HL-60/S4 treated with retinoic acid at 250 ng/mL for 4 days and 3 days (cell line): ENCODE data around the gene IRF4.
"Not testable (repeated sequence)": the region's sequence is repeated elsewhere in the genome, so short reads cannot be mapped to it uniquely, and the experiment has no call there.

Experiments used
- in situ Hi-C: fragments of 300-500 bp; cut with MboI; formaldehyde crosslinking; loops from 2 replicates; pipeline ENCODE4 v1.7.0; 2022; ENCODE audit warnings: low sequenced_read_pairs

The IRF4 gene

GRCh38 chr6:411402-412145, 20.0 kb downstream of the IRF4 start:
- in situ Hi-C loops = no loop called here

GRCh38 chr6:412146-412886, 20.8 kb downstream of the IRF4 start:
- in situ Hi-C loops = no loop called here

DNA sequence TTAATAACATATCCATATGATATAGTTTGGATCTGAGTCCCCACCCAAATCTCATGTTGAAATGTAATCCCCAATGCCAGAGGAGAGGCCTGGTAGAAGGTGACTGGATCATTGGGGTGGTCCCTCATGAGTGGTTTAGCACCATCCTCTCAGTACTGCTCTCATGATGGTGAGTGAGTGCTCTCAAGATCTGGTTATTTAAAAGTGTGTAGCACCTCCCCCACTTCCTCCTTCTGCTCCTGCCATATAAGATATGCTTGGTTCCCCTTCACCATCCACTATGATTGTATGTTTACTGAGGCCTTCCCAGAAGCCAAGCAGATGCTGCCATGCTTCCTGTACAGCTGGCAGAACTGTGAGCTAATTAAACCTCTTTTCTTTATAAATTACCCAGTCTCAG, 22.9 kb downstream of the IRF4 start:
- in situ Hi-C loops = no loop called here

- in situ Hi-C loops = no loop called here
Measured at GRCh38 chr6:415087-415486, 23.5 kb downstream of the IRF4 start.

DNA sequence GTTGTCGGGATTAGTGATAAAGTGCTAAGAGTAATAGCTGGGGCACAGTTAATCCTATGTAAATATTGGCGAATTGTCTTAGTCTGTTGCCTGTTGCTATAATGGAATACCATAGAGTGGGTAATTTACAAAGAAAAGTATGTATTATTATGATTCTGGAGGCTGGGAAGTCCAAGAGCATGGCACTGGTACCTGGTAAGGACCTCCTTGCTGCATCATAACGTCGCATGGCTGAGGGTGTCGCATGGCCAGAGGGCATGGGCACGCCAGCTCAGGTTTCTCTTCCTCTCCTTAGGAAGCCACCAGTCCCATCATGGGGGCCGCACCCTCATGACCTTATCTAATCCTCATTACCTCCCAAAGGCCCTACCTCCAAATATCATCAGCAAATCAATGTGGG, 29.7 kb downstream of the IRF4 start:
- in situ Hi-C loops = no loop called here

- in situ Hi-C loops = no loop called here
Measured at GRCh38 chr6:422433-423054, 31.0 kb downstream of the IRF4 start.

DNA sequence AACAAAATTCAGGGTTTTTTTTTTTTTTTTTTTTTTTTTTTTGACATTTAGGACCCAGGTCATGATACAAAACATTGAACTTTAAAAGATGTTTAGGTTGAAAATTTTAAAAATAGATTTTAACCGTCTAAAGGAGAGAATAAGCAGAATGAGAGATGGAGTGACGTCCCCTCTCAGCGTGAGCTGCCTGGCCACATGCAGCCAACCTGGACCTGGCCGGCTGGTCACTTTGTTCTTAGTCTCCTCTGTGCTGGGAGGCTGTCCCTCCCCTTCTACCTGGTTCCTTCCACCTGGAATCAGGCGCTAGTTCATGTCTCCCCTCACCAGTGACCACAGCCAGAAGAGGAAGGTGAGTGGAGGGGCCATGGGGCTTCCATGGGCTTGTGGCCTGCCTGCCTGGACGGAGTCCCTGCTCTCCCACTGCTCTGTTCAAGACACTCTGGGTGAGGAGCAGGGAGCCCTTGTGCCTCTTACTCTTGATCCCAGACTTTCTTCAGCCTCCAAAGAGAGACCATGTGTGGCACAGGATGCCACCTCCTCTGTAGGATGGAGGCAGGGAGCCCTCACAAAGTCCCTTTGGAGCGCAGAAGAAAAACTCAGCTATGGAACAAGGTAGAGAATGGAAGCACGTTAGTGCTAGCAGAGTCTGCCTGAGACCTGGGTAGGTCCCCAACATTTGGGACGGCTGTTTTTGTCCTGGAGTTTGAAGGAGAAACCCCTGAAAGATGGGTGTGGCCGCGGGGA, 31.7 kb downstream of the IRF4 start:
- in situ Hi-C loops = no loop called here

- in situ Hi-C loops = no loop called here
Measured at GRCh38 chr6:423799-424345, 32.3 kb downstream of the IRF4 start.

DNA sequence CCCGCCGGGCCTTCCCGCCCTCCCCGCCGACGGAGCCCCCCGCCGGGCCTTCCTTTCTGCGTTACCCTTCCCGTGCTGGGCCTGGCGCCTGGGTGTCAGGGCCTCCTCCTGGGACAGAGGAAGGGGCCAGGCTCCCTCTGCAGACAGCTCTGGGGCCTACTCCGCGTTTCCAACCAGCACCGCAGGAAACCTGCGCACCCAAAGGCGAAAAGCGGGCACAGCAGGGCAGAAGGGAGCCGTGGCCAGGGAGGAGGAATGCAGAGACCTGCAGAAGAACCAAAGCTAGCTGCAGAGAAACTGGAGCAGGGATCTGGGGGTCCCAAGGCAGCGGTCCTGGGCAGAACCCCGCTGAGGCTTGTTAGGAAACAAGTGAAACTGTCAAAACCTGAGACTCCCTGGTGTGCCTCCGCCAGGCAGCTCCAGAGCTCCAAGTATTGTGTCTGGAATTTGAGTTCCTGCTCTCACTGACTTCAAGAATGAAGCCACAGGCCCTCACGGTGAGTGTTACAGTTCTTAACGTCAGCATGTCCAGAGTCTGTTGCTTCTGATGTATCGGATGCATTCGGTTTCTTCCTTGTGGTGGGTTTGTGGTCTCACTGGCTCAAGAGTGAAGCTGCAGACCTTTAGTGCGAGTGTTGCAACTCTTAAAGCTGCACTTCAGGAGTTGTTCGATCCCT, 33.3 kb downstream of the IRF4 start:
- in situ Hi-C loops = no loop called here

DNA sequence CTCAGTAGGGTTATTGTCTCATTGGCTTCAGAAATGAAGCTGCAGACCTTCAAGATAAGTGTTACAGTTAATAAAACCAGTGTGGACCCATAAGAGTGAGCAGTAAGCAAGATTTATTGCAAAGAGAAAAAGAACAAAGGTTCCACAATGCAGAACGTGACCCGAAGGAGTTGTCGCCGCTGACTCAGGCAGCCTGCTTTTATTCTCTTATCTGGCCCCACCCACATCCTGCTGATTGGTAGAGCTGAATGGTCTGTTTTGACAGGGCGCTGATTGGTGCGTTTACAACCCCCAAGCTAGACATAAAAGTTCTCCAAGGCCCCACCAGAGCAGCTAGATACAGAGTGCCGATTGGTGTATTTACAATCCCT, 33.9 kb downstream of the IRF4 start:
- in situ Hi-C loops = not testable (repeated sequence)

DNA sequence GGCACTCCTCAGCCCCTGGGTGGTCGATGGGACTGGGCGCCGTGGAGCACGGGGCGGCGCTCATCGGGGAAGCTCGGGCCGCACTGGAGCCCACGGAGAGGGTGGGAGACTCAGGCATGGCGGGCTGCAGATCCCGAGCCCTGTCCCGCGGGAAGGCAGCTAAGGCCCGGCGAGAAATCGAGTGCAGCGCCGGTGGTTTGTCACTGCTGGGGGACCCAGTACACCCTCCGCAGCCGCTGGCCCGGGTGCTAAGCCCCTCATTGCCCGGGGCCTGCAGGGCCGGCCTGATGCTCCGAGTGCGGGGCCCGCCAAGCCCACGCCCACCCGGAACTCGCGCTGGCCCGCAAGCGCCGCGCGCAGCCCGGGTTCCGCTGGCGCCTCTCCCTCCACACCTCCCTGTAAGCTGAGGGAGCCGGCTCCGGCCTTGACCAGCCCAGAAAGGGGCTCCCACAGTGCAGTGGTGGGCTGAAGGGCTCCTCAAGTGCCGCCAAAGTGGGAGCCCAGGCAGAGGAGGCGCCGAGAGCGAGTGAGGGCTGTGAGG, 34.7 kb downstream of the IRF4 start:
- in situ Hi-C loops = not testable (repeated sequence)

DNA sequence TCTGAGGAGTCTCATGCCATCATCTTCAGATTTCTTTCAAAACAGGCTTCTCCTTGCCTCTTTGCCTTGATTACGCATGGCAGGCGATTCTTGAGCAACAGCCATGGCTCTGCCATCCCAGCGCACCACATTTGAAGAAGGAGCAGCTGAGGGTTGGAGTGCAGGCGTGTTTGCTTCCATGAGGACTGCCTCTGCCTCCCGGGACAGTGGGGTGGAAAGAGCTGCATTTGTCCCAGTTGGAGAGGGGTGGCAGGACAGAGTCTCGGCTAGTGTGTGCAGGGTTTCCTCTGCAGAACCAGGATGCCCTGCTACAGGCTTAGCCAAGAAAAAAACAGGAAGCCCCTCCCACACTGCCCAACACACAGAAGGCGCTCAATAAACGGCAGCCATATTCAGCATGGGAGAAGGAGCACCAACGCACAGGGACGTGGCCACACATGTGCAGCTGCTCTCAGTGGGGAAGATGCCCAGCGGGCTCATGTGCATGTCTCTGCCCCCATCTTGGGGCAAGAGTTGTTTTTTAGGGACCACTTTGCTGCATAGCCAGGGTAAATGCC, 36.6 kb downstream of the IRF4 start:
- in situ Hi-C loops = no loop called here

DNA sequence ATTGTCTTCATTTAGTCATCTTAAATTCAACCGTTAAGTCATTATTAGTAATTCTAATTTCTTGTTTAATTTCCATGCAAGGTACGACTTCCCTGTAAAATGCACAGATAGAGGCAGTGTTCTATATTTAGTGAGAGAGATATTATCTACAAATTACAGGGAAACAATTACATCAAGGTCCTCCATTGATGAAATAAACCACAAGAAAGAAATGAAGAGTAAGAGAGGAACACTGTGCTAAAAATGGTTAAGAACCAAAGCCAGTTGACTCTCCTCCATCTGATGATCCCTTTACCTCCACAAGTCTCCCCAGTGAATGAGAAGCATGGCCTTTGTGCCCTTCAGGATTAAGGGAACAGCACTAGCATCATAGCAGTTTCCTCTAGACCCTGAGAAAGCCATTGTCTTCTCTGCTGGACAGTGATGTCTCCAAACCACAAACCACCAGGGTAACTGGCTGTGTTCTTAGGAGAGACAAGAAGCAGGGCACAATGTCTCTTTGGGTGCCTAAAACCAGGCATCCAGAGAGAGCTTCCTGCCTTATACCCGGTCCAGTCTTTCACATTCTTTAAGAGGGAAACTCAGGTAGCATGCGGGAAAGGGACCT, 38.1 kb downstream of the IRF4 start:
- in situ Hi-C loops = no loop called here

DNA sequence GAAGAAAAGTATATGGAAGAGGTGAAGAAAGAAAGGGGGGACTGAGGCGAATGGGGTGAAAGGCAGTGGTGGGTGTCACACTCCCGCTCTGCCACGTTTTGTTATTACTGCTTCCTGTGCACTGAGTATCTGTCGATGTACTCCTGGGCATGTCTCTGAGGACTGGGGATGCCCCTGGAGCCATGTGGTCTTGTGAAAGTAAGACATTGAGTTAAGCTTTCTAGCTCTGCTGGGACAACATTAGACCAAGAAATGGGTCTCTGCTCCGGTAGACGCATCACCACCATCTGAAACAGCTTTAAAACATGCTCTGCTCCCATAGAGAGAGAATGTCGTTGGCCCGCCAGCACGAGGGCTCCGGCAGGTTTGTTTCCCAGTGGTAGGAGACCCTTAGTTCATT, 40.0 kb downstream of the IRF4 start:
- in situ Hi-C loops = no loop called here

GRCh38 chr6:431986-432385, 40.4 kb downstream of the IRF4 start:
- in situ Hi-C loops = no loop called here

DNA sequence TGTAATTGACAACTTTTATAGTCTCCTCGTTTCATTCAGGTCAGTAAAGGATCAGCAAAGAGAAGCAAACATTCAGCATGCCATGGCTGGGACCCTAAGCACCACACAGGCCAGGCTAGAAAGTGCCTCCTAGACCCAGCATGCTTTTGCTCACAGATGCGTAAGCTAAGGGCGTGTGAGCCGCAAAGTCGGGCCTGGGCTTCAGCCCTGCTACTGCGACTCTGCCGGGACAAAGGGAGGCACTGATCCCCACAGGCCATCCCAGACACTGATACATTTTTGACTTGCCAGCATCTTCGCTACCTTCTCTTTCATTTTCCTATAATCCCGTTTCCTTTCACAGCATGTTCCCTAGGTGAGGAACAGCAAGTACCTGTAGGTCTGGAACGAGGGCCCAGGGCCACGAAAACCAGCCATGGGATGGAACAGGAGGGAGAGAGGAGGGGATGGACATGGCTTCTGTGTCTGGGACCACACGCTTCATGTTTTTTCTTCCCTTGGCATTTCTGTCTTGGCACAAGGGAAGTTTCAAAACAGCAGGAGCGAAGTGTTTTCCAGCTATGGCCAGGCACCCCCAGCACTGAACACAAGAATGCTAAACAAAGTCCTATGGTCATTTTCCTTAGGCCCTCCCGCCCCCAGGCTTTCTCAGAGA, 42.6 kb downstream of the IRF4 start:
- in situ Hi-C loops = no loop called here

- in situ Hi-C loops = no loop called here
Measured at GRCh38 chr6:435441-436307, 44.1 kb downstream of the IRF4 start.
